Glutamatergic neuron (in vitro differentiated cells): ENCODE measurements around the gene TAF1D. TPM values are rescaled to one million over a fixed set of nuclear protein-coding genes. Genes with fewer than 3 reads are reported as not detected.

Experiments
- DNase-seq: peaks from one replicate; pipeline ENCODE4 v3.0.0; 2022
- H3K27ac Mint-ChIP-seq: one replicate; pipeline ENCODE4 v1.8.0; 2020; ENCODE audit warnings: mild to moderate bottlenecking, mixed read lengths, inconsistent platforms; ENCODE audit not compliant: unreplicated experiment
- H3K27me3 Mint-ChIP-seq: one replicate; pipeline ENCODE4 v1.8.0; 2020; ENCODE audit warnings: mild to moderate bottlenecking, moderate library complexity, mixed read lengths, inconsistent platforms; ENCODE audit not compliant: unreplicated experiment
- H3K36me3 Mint-ChIP-seq: one replicate; pipeline ENCODE4 v1.8.0; 2020; ENCODE audit warnings: mild to moderate bottlenecking, mixed read lengths, inconsistent platforms; ENCODE audit not compliant: unreplicated experiment
- H3K4me1 Mint-ChIP-seq: one replicate; pipeline ENCODE4 v1.8.0; 2020; ENCODE audit warnings: mild to moderate bottlenecking, low read depth, mixed read lengths, inconsistent platforms; ENCODE audit not compliant: unreplicated experiment
- H3K4me3 Mint-ChIP-seq: one replicate; pipeline ENCODE4 v1.8.0; 2020; ENCODE audit warnings: mild to moderate bottlenecking, mixed read lengths, inconsistent platforms; ENCODE audit not compliant: unreplicated experiment
- H3K9me3 Mint-ChIP-seq: one replicate; pipeline ENCODE4 v1.8.0; 2020; ENCODE audit warnings: mild to moderate bottlenecking, moderate library complexity, mixed read lengths, inconsistent platforms; ENCODE audit not compliant: unreplicated experiment
- total RNA-seq: library from RNA; stranded (reverse); fragmentation: NEBNext Ultra II Directional; extraction: Animal tissue kit (Norgen Biotek cat#: 25700); gene quantifications from one replicate; pipeline ENCODE4 v1.2.1, GENCODE V29; 2021; ENCODE audit not compliant: unreplicated experiment
- TF ChIP-seq, protein P1 (sequence below): fragments of 200-600 bp; sonication (generic); IDR thresholded peaks from one replicate; pipeline ENCODE4 v1.5.0; 2021; ENCODE audit not compliant: partially characterized antibody, unreplicated experiment

TAF1D gene
- total RNA-seq, 1 donor from 2014 or later = 71.9 TPM

DNA sequence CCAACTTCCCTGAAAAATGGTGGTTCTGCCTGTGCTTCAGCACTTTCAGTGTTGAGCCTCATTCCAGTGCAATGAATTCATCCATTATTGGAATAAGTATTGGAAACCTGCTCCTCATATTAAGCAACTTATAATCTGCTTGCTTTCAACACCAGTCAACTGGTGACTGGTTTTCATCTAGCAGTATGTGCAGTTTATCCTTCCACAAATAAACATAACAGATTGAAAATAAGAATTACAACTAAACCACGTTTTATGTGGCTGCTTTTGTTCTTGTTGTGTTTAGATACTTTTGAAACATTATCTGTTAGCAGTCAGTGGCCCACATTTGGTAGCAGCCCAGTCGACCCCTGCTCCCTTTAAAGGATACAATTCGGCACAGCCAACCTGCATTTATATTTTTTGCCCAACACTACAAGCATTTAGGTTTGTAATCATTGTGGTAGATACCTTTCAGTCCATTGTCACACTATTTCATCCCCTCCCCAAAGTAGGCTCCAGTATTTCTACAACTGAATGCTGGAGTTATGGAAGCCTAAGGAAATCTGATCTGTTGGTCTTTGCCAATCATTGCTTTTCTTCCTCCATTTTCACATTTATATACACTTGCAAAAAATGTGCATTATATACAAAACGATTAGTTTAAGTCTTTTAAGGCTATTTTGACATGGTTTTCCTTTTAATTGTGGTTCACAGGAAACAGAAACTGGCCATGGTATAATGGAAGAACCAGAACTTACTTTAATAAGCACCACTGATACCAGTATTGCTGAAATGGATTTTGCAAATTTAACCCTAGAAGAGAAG is 13.1 kb downstream of the TAF1D start:
- Mint-ChIP-seq H3K4me1 (no peaks in the 10 kb centered on the region), H3K4me3 (no peak overlapping the region), H3K27me3 (no peaks in the 10 kb centered on the region), H3K27ac (no peak overlapping the region), H3K9me3 (no peaks in the 10 kb centered on the region), H3K36me3 (no peaks in the 10 kb centered on the region)
- TF ChIP-seq, protein P1, sequence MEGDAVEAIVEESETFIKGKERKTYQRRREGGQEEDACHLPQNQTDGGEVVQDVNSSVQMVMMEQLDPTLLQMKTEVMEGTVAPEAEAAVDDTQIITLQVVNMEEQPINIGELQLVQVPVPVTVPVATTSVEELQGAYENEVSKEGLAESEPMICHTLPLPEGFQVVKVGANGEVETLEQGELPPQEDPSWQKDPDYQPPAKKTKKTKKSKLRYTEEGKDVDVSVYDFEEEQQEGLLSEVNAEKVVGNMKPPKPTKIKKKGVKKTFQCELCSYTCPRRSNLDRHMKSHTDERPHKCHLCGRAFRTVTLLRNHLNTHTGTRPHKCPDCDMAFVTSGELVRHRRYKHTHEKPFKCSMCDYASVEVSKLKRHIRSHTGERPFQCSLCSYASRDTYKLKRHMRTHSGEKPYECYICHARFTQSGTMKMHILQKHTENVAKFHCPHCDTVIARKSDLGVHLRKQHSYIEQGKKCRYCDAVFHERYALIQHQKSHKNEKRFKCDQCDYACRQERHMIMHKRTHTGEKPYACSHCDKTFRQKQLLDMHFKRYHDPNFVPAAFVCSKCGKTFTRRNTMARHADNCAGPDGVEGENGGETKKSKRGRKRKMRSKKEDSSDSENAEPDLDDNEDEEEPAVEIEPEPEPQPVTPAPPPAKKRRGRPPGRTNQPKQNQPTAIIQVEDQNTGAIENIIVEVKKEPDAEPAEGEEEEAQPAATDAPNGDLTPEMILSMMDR = no peak
- DNase-seq = no peak

DNA sequence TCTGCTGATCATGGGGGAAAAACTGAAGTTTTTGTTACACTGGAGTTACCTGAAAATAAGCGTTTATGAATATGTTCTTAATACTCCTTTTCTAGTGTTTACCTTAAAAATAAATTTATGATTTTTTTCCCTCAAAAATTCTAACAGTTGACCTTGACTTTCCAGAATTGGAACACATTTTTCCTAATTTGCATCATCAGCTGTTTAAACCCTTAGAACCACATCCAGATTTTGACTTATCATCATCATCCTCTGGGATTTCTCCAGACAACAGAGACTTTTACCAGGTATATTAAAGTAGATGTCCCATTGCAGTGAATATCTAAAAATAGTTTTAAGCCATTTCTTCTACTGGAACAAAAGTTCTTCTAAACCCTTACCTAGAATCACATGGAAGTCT is 17.2 kb downstream of the TAF1D start:
- Mint-ChIP-seq H3K27ac (no peak overlapping the region), H3K9me3 (no peaks in the 10 kb centered on the region), H3K4me1 (no peaks in the 10 kb centered on the region), H3K27me3 (no peaks in the 10 kb centered on the region), H3K36me3 (no peaks in the 10 kb centered on the region), H3K4me3 (no peak overlapping the region)
- no peak for DNase-seq
- TF ChIP-seq, protein P1 = no peak

DNA sequence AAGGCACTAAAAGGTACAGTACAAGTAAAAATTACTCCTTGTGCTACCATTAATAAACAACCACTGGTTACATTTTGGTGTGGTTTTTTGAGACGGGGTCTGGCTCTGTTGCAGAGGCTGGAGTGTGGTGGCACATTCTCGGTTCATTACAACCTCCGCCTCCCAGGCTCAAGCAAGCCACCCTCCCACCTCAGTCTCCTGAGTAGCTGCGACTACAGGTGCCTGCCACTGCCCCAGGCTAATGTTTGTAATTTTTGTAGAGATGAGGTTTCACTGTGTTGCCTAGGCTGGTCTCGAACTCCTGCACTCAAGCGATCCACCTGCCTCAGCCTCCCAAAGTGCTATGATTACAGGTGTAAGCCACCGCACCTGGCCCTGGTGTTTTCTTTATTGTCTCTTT is 20.8 kb downstream of the TAF1D start:
- Mint-ChIP-seq H3K27ac (no peak overlapping the region), H3K9me3 (no peaks in the 10 kb centered on the region), H3K4me1 (no peaks in the 10 kb centered on the region), H3K27me3 (no peaks in the 10 kb centered on the region), H3K36me3 (no peaks in the 10 kb centered on the region), H3K4me3 (no peak overlapping the region)
- TF ChIP-seq, protein P1 = no peak
- no peak for DNase-seq

DNA sequence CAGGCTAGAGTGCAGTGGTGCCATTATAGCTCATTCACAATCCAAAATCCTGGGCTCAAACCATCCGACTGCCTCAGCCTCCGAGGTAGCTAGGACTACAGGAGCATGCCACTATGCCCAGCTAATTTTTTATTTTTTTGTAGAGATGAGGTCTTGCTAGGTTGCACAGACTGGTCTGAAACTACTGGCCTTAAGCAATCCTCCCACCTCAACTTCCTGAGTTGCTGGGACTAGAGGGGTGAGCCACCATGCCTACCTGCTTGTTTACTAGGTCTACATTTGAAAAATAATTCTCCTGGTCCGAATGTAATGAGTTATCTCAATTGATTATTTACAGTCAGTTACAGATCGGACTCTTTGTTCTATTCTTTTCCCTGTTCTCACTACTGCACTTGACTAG is 22.0 kb downstream of the TAF1D start:
- H3K36me3 Mint-ChIP-seq = no peaks in the 10 kb centered on the region
- H3K4me1 Mint-ChIP-seq = no peaks in the 10 kb centered on the region
- no peak overlapping the region for H3K4me3 Mint-ChIP-seq
- H3K27me3 Mint-ChIP-seq = no peaks in the 10 kb centered on the region
- no peak for DNase-seq
- H3K9me3 Mint-ChIP-seq = no peaks in the 10 kb centered on the region
- H3K27ac Mint-ChIP-seq = no peak overlapping the region
- TF ChIP-seq, protein P1 = no peak

DNA sequence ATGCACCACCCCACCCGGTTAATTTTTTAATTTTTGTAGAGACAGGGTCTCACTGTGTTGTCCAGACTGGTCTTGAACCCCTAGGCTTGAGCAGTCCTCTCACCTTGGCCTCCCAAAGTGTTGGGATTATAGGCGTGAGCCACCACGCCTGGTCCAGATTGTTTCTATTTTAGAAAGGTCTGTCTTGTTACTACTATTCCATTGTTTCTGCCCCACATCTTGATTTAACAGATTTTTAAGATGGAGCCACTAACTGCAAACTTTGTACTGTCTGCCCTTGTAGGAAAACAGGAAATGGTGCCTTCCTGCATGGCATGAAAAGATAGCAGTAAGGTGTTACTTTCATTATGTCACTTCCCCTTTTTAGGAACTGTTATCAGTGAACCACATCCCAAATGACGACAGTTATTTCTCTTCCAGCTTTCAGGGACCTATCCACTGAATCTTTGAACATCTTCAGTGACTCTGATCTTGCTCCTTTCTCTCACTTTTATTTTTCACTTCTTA is 23.2 kb downstream of the TAF1D start:
- no peaks in the 10 kb centered on the region for H3K9me3 Mint-ChIP-seq
- no peaks in the 10 kb centered on the region for H3K27me3 Mint-ChIP-seq
- H3K27ac Mint-ChIP-seq = no peak overlapping the region
- no peaks in the 10 kb centered on the region for H3K36me3 Mint-ChIP-seq
- no peak for DNase-seq
- TF ChIP-seq, protein P1 = no peak
- no peak overlapping the region for H3K4me3 Mint-ChIP-seq
- no peaks in the 10 kb centered on the region for H3K4me1 Mint-ChIP-seq
